Measurements from ENCODE around the gene TUBA3D.
"Not testable (repeated sequence)": the region's sequence is repeated elsewhere in the genome, so short reads cannot be mapped to it uniquely, and the experiment has no call there.

DNA sequence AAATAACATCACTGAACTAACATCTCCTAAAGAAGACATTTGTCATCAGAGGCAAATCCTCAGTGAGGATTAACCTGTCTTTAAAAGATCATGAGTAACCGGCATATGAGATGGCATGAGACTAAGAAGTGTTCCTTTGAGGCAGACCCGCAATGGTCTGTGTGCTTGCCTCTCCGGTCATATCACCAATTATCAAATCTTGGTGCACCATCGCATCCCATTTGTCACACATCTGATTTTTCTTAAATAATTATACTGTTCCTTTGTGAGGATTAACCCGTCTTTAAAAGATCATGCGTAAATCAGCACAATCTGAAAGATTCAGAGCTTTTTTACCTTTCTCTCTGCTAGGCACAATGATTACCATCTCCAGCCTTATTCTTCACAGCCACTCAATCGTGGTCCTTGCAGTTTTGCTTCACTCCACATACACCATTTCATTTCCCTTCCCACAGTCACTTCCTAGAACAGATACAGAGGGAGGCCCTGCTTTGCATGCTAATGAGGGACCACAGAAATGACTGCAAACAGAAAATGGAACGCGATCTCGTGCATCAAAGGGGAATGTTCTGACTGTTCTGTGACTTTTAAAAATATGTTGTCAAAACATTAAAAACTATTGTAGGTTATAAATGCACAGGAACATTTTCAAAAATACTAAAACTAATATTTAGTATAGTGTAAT, 24.5 kb upstream of the TUBA3D start:
- TF ChIP-seq, protein P1, sequence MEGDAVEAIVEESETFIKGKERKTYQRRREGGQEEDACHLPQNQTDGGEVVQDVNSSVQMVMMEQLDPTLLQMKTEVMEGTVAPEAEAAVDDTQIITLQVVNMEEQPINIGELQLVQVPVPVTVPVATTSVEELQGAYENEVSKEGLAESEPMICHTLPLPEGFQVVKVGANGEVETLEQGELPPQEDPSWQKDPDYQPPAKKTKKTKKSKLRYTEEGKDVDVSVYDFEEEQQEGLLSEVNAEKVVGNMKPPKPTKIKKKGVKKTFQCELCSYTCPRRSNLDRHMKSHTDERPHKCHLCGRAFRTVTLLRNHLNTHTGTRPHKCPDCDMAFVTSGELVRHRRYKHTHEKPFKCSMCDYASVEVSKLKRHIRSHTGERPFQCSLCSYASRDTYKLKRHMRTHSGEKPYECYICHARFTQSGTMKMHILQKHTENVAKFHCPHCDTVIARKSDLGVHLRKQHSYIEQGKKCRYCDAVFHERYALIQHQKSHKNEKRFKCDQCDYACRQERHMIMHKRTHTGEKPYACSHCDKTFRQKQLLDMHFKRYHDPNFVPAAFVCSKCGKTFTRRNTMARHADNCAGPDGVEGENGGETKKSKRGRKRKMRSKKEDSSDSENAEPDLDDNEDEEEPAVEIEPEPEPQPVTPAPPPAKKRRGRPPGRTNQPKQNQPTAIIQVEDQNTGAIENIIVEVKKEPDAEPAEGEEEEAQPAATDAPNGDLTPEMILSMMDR (IDR thresholded peaks at IDR 0.05), result not testable (repeated sequence)
- not testable (repeated sequence) for TF ChIP-seq POLR2A (IDR thresholded peaks at IDR 0.05)

Measured in prostate gland (tissue), 2 donors.